GM15510 (cell line): ENCODE measurements around the gene GRB2.

Source experiments
- POLR2A ChIP-seq: IDR thresholded peaks from 3 replicates; pipeline ENCODE4 v1.6.1; 2011; ENCODE audit warnings: borderline replicate concordance; ENCODE audit not compliant: insufficient read length; ENCODE audit errors: extremely low read depth

GRB2 gene

DNA sequence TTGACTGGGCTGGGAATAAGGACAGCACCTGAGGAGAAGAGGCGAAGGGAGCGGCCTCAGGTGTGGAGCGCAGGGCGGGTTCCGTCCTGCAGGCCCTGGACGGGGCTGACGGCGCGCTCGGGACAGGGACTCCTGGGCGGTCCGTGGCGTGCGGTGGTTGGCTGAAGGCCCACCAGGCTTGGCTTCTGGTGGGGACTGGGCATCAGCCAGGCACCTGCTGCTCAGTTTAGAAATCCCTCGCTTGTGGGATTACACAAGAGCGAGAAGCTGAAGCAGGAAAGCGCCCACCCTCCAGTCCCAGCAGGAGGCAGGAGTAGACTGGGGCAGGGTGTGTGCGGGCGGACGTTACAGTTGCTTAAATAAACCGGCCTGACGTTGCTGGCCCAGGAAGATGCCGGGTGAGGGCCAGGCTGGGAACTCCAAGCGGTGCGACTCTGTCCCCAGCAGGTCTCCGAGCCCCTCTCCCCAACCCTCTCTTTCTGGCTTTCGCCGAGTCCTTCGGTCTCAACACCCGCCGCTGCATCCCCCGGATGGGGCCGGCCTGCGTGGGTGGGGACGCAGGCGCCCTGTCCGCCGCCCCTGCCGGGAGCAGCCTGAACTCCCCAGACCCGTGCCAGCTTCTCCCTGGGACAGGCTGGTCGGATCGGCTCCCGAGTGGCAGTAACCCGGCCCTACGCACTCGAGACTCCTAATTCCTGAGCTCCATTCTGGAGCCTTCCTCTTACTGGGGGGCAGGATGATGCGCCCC is 135.1 kb downstream of the GRB2 start:
- peak; percentile 36 for TF ChIP-seq POLR2A

- no peak for TF ChIP-seq POLR2A
These were observed 135.6 kb downstream of the GRB2 start for GRCh38 chr17:75269844-75270217.
